Measurements from ENCODE around the gene GSC2. TPM values are rescaled to one million over a fixed set of nuclear protein-coding genes. Genes with fewer than 3 reads are reported as not detected.

GSC2 gene
- total and polyA plus RNA-seq, 9 of the 15 experiments (the other 6 are each of a cell fraction or from before 2014, with no cell fraction given) = not detected

DNA sequence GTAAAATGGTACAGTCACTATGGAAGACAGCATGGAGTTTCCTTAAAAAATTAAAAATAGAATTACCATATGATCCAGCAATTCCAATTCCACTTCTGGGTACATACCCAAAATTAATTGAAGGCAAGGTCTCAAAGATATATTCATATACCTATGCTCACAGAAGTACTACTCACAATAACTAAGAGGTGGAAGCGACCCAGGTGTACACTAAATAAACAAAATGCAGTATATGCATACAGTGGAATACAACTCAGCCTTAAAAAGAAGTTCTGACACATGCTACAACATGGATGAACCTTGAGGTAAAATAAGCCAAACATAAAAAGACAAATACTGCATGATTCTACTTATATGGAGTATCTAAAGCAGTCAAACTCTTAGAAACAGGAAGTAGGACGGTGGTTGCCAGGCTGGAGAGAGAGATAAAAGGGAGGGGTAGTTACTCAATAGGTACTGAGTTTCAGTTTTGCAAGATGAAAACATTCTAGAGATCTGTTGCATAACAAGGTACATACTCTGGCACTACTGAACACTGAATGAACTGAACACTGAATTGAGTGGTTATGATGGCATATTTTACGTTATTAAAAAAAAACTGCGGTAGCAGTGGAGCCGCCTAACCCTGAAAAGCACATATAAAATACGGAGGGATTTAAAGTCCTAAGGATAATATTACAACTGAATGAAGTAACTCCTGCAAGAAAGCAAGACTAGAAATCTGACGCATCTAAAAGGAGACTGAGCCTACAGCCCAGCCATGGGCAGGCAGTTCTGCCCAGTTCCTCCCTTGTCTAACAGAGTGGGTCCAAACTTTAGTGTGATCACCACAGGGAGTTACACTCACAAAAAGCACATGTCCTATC, 40.7 kb downstream of the GSC2 start (continued):
- TF ChIP-seq, protein P1, sequence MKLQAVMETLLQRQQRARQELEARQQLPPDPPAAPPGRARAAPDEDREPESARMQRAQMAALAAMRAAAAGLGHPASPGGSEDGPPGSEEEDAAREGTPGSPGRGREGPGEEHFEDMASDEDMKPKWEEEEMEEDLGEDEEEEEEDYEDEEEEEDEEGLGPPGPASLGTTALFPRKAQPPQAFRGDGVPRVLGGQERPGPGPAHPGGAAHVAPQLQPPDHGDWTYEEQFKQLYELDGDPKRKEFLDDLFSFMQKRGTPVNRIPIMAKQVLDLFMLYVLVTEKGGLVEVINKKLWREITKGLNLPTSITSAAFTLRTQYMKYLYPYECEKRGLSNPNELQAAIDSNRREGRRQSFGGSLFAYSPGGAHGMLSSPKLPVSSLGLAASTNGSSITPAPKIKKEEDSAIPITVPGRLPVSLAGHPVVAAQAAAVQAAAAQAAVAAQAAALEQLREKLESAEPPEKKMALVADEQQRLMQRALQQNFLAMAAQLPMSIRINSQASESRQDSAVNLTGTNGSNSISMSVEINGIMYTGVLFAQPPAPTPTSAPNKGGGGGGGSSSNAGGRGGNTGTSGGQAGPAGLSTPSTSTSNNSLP (IDR thresholded peaks at IDR 0.05; ENCODE audit: borderline replicate concordance, low read depth, low read length) = peak; percentile 99
- TF ChIP-seq, protein P2, sequence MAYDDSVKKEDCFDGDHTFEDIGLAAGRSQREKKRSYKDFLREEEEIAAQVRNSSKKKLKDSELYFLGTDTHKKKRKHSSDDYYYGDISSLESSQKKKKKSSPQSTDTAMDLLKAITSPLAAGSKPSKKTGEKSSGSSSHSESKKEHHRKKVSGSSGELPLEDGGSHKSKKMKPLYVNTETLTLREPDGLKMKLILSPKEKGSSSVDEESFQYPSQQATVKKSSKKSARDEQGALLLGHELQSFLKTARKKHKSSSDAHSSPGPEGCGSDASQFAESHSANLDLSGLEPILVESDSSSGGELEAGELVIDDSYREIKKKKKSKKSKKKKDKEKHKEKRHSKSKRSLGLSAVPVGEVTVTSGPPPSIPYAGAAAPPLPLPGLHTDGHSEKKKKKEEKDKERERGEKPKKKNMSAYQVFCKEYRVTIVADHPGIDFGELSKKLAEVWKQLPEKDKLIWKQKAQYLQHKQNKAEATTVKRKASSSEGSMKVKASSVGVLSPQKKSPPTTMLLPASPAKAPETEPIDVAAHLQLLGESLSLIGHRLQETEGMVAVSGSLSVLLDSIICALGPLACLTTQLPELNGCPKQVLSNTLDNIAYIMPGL (CRISPR knock-in tag; IDR thresholded peaks at IDR 0.05) = no peak
- TF ChIP-seq SPI1 (IDR thresholded peaks at IDR 0.05; ENCODE audit: borderline replicate concordance, low read depth, low read length) (peak; percentile 98), ZKSCAN1 (IDR thresholded peaks at IDR 0.05; ENCODE audit: low read depth, low read length) (no peak; the same call in 1 of the 2 replicates), MEIS2 (IDR thresholded peaks at IDR 0.05; ENCODE audit: partially characterized antibody) (no peak), ZFP30 (CRISPR knock-in tag; IDR thresholded peaks at IDR 0.05; ENCODE audit: borderline replicate concordance) (no peak), ZNF561 (CRISPR knock-in tag; conservative IDR thresholded peaks at IDR 0.05) (no peak; the same call in 1 of the 2 replicates)

All from K562 (cell line).